GM18508 (cell line): ENCODE results near the gene THEMIS.
"Not testable (repeated sequence)": the region's sequence is repeated elsewhere in the genome, so short reads cannot be mapped to it uniquely, and the experiment has no call there.

ENCODE experiments used
- ATAC-seq: cut with Tn5 transposase; IDR thresholded peaks from one replicate; pipeline ENCODE4 v1.9.1; 2021; ENCODE audit warnings: moderate number of reproducible peaks; ENCODE audit not compliant: insufficient read depth, unreplicated experiment

The THEMIS gene

DNA sequence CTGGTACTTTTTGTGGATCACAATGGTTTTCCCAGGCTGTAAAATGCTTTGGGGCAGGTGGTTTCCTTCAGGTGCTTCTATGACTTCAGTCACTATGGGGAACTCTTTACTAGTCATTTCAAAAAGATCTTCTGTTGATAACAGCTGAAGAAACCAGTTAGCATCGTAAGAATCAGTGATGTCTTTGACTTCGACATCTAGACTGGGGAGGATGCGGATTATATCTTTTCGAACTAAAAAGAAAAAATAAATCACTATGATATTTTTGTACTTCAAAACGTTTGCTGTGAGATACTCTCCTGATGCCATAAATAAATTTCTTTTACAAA lies 87.2 kb downstream of the THEMIS start:
- ATAC-seq = no peak

DNA sequence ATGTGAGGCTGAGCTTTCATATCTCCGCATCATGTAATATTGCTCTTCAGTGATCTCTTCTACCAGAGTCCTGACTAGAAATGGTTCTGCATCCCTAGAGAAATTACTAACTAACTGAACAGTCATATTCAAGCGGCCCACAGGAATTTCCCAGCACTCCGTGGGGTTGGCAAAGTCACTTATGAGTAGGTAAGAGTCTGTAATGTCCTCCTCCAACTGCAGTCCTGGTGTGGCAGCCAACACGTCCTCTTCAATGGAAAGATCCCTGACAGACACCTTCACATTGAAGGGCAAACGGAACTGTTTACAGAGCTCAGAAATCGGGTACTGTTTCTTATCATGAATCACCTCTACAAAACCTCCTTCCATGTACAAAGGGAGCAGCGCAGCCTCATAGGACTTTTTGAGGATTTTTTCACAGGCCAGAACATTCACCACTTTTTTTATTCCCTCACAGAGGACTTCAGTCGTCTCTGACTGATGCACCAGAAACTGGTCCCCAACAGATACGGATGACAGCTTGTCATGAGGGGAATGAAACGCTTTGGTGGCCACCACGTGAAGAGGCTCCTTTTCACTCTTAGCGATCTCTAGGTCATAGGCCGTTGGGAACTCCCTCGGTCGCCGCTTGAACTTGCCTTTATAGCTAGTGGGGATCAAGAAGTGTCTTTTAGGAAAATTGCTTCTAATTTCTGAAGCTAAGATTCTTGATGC lies 87.7 kb downstream of the THEMIS start:
- no peak for ATAC-seq

- ATAC-seq = no peak
These were observed 88.8 kb downstream of the THEMIS start for GRCh38 chr6:127811900-127812570.

- no peak for ATAC-seq
These were observed 92.9 kb downstream of the THEMIS start for GRCh38 chr6:127807806-127808517.

- ATAC-seq = no peak
These were observed 104.1 kb downstream of the THEMIS start for GRCh38 chr6:127796713-127797112.

DNA sequence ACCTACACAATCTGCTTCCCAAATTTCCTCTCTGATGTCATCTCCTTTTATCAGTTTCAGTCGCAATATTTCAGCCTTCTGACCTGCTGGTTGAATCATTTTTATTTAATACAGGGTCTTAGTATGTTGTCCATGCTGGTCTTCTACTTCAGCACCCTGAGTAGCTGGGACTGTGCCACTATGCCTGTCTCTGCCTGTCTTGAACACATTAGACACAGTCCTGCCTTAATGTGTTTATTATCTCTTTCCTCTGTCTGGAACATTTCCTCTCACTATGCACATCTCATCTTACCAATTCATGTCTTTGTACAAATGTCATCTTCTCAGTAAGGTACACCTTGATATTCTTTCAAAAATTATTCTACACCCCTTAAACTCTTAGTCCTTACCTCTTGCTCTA lies 106.5 kb downstream of the THEMIS start:
- no peak for ATAC-seq

GRCh38 chr6:127793396-127793795 lies 107.5 kb downstream of the THEMIS start:
- no peak for ATAC-seq

- no peak for ATAC-seq
These were observed 108.2 kb downstream of the THEMIS start for GRCh38 chr6:127792616-127793015.

GRCh38 chr6:127791779-127792528 lies 108.9 kb downstream of the THEMIS start:
- no peak for ATAC-seq

DNA sequence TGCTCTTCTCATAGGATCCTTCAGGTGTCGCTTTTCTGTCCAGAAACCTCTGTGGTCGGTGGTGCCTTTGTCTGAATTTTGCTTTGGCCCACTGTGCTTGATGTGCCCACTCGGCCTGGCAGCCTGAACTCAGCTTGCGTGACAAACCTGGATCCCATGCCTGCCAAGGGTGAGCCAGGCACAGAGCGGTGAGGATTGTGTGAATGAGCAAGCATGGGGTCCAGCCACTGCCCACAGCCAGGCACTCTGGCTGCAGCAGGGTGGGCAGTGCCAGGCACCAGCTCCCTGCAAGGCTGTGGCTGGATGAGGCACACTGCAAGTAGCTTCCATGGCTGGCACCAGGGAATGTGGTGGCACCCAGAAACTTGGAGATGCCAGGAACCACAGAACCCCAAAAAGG lies 110.3 kb downstream of the THEMIS start:
- no peak for ATAC-seq

- ATAC-seq = no peak
These were observed 114.7 kb downstream of the THEMIS start for GRCh38 chr6:127786109-127786508.

DNA sequence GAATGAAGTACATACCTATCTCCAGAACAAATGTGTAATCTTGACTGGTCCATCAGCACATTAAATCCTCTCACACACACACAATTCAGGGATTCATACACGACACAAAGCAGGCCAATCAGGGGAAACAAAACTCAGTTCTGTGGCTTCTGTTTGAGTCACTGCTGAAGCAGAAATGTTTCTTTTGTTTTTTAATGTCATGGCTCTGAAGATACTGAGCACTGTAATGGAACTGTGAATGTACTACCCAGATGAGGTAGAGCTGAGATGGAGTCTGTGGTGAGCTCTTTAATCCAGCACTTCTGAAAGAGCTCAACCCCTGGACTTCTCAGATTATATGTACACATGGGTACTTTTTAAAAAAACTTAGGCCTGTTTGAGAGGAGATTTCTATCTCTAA lies 116.4 kb downstream of the THEMIS start:
- ATAC-seq = no peak

DNA sequence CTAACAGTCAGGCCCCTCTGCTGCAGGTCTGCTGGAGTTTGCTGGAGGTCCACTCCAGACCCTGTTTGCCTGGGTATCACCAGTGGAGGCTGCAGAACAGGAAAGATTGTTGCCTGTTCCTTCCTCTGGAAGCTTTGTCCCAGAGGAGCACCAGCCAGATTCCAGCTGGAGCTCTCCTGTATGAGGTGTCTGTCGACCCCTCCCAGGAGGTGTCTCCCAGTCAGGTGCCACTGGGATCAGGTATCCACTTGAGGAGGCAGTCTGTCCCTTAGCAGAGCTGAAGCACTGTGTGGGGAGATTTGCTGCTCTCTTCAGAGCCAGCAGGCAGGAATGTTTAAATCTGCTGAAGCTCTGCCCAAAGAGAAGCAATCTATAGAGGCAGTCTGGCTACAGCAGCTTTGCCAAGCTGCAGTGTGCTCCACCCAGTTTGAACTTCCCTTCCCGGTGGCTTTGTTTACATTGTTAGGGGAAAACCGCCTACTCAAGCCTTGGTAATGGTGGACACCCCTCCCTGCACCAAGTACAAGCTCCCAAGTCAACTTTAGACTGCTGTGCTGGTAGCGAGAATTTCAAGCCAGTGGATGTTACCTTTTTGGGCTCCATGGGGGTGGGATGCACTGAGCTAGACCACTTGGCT lies 119.1 kb downstream of the THEMIS start:
- ATAC-seq = not testable (repeated sequence)

GRCh38 chr6:127776320-127776719 lies 124.5 kb downstream of the THEMIS start:
- ATAC-seq = no peak

DNA sequence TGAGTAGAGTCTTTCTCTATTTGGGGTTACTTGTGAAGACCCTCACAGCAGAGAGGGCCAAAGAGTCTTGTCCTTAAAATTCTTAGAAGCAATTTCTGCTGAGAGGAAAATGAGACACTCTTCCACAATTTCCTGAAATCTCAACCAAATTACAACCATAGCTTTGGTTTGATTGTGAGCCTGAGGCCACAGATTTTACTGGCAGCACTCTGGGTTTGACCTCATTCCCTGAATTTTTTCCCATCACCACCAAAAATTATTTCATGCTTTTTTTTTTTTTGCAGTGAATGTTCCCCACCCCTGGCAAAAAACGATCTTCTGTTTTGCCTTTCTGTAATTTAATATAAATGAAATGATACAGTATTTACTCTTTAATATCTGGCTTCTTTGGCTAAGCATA lies 125.5 kb downstream of the THEMIS start:
- ATAC-seq = no peak

DNA sequence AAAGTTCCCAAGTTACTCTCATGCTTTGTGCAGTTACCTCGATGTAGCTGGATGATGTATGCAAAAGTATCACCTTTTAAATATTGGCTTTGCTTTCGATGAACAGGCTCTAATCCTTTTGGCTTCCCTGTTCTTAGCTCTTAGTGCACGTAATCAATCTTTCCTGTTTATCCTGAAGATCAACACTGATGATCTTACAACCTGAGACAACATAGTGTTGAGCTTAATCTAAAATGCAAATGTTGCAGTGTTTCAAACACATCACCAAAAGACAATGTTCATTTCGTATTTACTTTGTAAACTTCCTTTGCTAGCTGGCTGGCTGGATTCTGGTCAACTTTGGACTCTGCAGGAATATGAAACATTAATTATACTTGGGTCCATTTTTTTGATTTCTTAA lies 132.1 kb downstream of the THEMIS start:
- no peak for ATAC-seq

DNA sequence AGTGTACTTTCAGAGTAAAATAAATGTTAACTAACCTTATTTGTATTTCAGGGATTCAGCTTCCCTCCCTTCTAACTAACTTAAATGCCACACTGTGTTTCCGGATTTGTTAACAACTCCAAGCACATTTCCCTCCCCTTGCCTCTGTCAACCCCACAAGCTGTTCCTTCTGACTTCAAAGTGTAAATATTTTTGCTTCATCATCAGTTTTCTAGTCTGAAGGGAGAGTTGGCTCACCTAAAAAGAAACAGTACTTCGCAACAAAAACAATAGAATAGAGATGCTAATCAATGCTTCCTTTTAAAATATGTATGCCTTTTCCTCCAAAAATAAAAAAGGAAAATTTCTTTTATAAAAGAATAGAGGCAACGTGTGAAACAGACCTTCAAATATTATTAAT lies 132.6 kb downstream of the THEMIS start:
- no peak for ATAC-seq

DNA sequence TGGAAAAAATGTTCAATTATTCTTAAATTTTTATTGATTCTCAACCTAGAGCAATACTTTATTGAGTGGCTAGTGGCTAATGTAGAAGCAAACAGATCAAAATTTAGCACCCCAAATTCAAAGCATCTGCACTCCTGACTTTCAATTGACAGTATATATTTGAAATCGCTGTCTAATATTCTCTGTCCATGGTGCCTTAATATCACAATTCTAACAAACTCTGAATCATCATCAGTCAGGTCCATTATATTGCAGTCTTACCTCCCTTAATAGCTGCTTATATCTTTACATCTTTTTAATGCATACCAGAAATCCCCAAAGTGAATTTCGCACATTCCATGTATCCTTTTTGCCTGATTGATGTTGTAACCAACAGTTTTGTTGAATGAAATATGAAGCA lies 134.9 kb downstream of the THEMIS start:
- no peak for ATAC-seq

- ATAC-seq = no peak
These were observed 138.6 kb downstream of the THEMIS start for GRCh38 chr6:127762284-127762683.

DNA sequence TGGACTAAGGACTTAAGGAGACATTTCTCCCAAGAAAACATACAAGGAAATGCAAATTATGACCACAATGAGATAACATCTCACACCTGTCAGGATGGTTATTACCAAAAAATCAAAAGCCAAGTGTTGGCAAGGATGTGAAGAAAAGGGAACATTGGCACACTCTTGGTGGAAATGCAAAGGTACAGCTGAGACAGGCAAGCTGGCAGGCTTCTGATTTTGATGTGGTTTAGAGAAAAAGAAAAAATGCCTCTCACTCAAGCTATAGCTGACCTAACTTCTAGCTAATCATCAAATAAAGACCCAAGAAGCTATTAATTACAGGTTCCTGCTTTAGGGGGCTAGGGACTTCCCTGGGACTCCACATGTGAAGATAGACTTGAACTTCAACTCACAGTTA lies 139.8 kb downstream of the THEMIS start:
- no peak for ATAC-seq
